PC-9 (cell line): ENCODE results near the gene SBF1. TPM values are rescaled to one million over a fixed set of nuclear protein-coding genes. Genes with fewer than 3 reads are reported as not detected.

Experiments used
- Bru-seq: library from RNA; stranded (reverse); fragments of 400-500 nt; gene quantifications from one replicate; lab custom pipeline; 2021; lab: Mats Ljungman, UMichigan
- BruChase-seq, 2 experiments: library from RNA; stranded (reverse); fragments of 400-500 nt; gene quantifications; one replicate each; lab custom pipeline; 2021; lab: Mats Ljungman, UMichigan
- BruUV-seq: library from RNA; stranded (reverse); fragments of 400-500 nt; replicated peaks from 2 replicates; lab custom pipeline; 2021; lab: Mats Ljungman, UMichigan
- CTCF ChIA-PET: fragments of 300-600 bp; sonication (Branson Sonifier 250); formaldehyde crosslinking; loops from one replicate; lab custom pipeline; 2022; ENCODE audit warnings: antibody characterized with exemption; lab: Charles Lee
- POLR2A ChIA-PET: fragments of 300-600 bp; sonication (Branson Sonifier 250); formaldehyde crosslinking; loops from one replicate; lab custom pipeline; 2022; ENCODE audit warnings: antibody characterized with exemption; ENCODE audit not compliant: unreplicated experiment; lab: Charles Lee
- DNase-seq, 2 experiments: peaks; one replicate each; pipeline versions ENCODE4 v3.0.0 to v3.0.0-alpha.2; 2015 to 2022; ENCODE audit warnings: mixed read lengths in 1 of 2
- H2AFZ ChIP-seq: fragments of 200-600 bp; sonication (generic); 2 replicates; pipeline ENCODE4 v1.8.1; 2017; ENCODE audit warnings: antibody characterized with exemption
- H3F3A ChIP-seq: fragments of 200-600 bp; sonication (generic); 2 replicates; pipeline ENCODE4 v1.8.1; 2017; ENCODE audit warnings: antibody characterized with exemption, mild to moderate bottlenecking, low read depth; ENCODE audit not compliant: insufficient read depth
- H3K27ac ChIP-seq: fragments of 200-600 bp; sonication (generic); 2 replicates; pipeline ENCODE4 v1.6.1; 2016; ENCODE audit warnings: mixed run types
- H3K27me3 ChIP-seq: fragments of 200-600 bp; sonication (generic); 2 replicates; pipeline ENCODE4 v1.6.1; 2016; ENCODE audit warnings: low read depth, mixed run types; ENCODE audit not compliant: insufficient read depth
- H3K36me3 ChIP-seq: fragments of 200-600 bp; sonication (generic); 2 replicates; pipeline ENCODE4 v1.6.1; 2016; ENCODE audit warnings: low read depth, mixed run types
- H3K4me1 ChIP-seq: fragments of 200-600 bp; sonication (generic); replicated peaks from 2 replicates; pipeline ENCODE4 v1.6.1; 2016; ENCODE audit warnings: mixed run types; ENCODE audit not compliant: insufficient read depth
- H3K4me2 ChIP-seq: fragments of 200-600 bp; sonication (generic); 2 replicates; pipeline ENCODE4 v1.6.1; 2017; ENCODE audit warnings: mixed run types
- H3K4me3 ChIP-seq: fragments of 200-600 bp; sonication (generic); 2 replicates; pipeline ENCODE4 v1.6.1; 2016; ENCODE audit warnings: mixed run types
- H3K79me2 ChIP-seq: fragments of 200-600 bp; sonication (generic); 2 replicates; pipeline ENCODE4 v1.6.1; 2017; ENCODE audit warnings: low read depth, mixed run types
- H3K9me2 ChIP-seq: fragments of 200-600 bp; sonication (generic); 2 replicates; pipeline ENCODE4 v1.8.1; 2017; ENCODE audit warnings: mild to moderate bottlenecking; ENCODE audit not compliant: insufficient read depth
- H3K9me3 ChIP-seq: fragments of 200-600 bp; sonication (generic); 2 replicates; pipeline ENCODE4 v1.8.1; 2016; ENCODE audit warnings: low read depth; ENCODE audit not compliant: insufficient read depth
- H4K20me1 ChIP-seq: fragments of 200-600 bp; sonication (generic); 2 replicates; pipeline ENCODE4 v1.8.1; 2017; ENCODE audit not compliant: insufficient read depth
- CTCF ChIP-seq: fragments of 200-600 bp; sonication (generic); conservative IDR thresholded peaks from 2 replicates; pipeline ENCODE4 v1.6.1; 2017; ENCODE audit warnings: mixed run types, antibody characterized with exemption, mild to moderate bottlenecking, moderate library complexity
- EZH2 ChIP-seq: fragments of 200-600 bp; sonication (generic); IDR thresholded peaks from 2 replicates; pipeline ENCODE4 v1.8.0; 2017; ENCODE audit warnings: antibody characterized with exemption, low read depth
- intact Hi-C: fragments of 100-400 bp; cut with micrococcal nuclease; formaldehyde crosslinking; loops from one replicate; pipeline ENCODE4 v1.10.0; 2022; ENCODE audit not compliant: unreplicated experiment
- long read RNA-seq: library from polyadenylated mRNA; stranded (forward); transcript quantifications from one replicate; pipeline ENCODE4 v2.0.0, GENCODE V29; 2022
- total RNA-seq: library from RNA; stranded (reverse); gene quantifications from 2 replicates; pipeline ENCODE4 v1.2.3, GENCODE V29; 2021

SBF1 gene
- total RNA-seq: 85.2 and 104 TPM in 2 replicates
- Bru-seq, nascent RNA: percentile 55 among the genes with signal in this experiment
- percentile 71 among the genes with signal in this experiment for BruChase-seq, experiment 1, labeled RNA remaining after a 2-hour chase
- BruChase-seq, experiment 2, labeled RNA remaining after a 6-hour chase: percentile 88 among the genes with signal in this experiment
- long read RNA-seq, full-length matches to known transcripts: 23 of 74 reads
- long read RNA-seq, partial matches to known transcripts: 14 of 74 reads
- long read RNA-seq, other reads (novel, unspliced or antisense): 37 of 74 reads

GRCh38 chr22:50474710-50475651, at the start of gene SBF1:
TSS of gene SBF1 (minus strand) at chr22:50475035. CDS start at chr22:50474840, 195 bp downstream.
- CTCF ChIA-PET: no interaction called here
- BruUV-seq: TSS peak; percentile 93
- DNase-seq: peak; percentile 82 to 92

GRCh38 chr22:50523806-50524675, 49.2 kb upstream of the SBF1 start:
- CTCF ChIA-PET: interaction anchor here (2.6 kb wide), 1 partner anchor 39 kb away, joined by 14 read pairs; the partner anchor contains the start of gene SYCE3

More at GRCh38 chr22:50474710-50475651, at the start of gene SBF1:
- intact Hi-C loops: loop anchor here (1.0 kb wide), 1 partner anchor 33 kb away; the partner anchor contains the start of gene NCAPH2
- POLR2A ChIA-PET: no interaction called here
- Histone ChIP-seq H3K9me2 (no peaks in the 10 kb centered on the region), H3K27me3 (no peaks in the 10 kb centered on the region), H3K4me1 (peaks cover 44% of the 10 kb centered on the region), H3K4me2 (peak within 1 kb of the TSS; percentile 97), H3K9me3 (no peaks in the 10 kb centered on the region), H4K20me1 (peaks cover 43% of the 10 kb centered on the region), H2AFZ (peak within 1 kb of the TSS; percentile 91), H3K79me2 (peaks cover 46% of the 10 kb centered on the region), H3K36me3 (no peaks in the 10 kb centered on the region), H3K4me3 (peak within 1 kb of the TSS; percentile 77), H3F3A (peaks cover 37% of the 10 kb centered on the region), H3K27ac (no peak within 1 kb of the TSS)
- TF ChIP-seq CTCF: no peak
- TF ChIP-seq EZH2: no peak

More at GRCh38 chr22:50523806-50524675, 49.2 kb upstream of the SBF1 start:
- peak overlapping the region; percentile 96 for H3K4me3 ChIP-seq
- no peaks in the 10 kb centered on the region for H3K9me3 ChIP-seq
- peak overlapping the region; percentile 94 for H3K4me2 ChIP-seq
- H3K27ac ChIP-seq: peak overlapping the region; percentile 56; the same call in 1 of the 2 replicates
- peaks cover 24% of the 10 kb centered on the region for H4K20me1 ChIP-seq
- POLR2A ChIA-PET: no interaction called here
- intact Hi-C loops: loop anchor here (2.0 kb wide), 1 partner anchor 15 kb away; the partner anchor contains the start of gene NCAPH2
- H2AFZ ChIP-seq: no peak overlapping the region
- peaks cover 23% of the 10 kb centered on the region for H3K4me1 ChIP-seq
- peak in 1 of 2 experiments; percentile 28 for DNase-seq
- peaks cover 13% of the 10 kb centered on the region for H3K36me3 ChIP-seq
- peaks cover 23% of the 10 kb centered on the region for H3K79me2 ChIP-seq
- H3K27me3 ChIP-seq: no peaks in the 10 kb centered on the region
- TF ChIP-seq EZH2 (no peak), CTCF (no peak)
- BruUV-seq: TSS peak; percentile 37
- H3F3A ChIP-seq: peaks cover 51% of the 10 kb centered on the region
- no peaks in the 10 kb centered on the region for H3K9me2 ChIP-seq
